CD4-positive, alpha-beta T cell treated with Interleukin-10 for 1 hour (primary cell): Measurements from ENCODE around the gene GPR65.
A peak's percentile ranks its signal among the peaks of the same experiment; 100 is the strongest.

Experiments
- DNase-seq: peaks from one replicate; pipeline ENCODE4 v3.0.0-alpha.2; 2020

GPR65 gene

GRCh38 chr14:88005050-88005481, at the start of gene GPR65:
TSS of gene GPR65 (plus strand) at chr14:88005135. CDS start at chr14:88010848, 5,713 bp downstream.
- DNase-seq, result peak; percentile 83

- DNase-seq, result no peak
Observed at GRCh38 chr14:87955501-87955900, 49.4 kb upstream of the GPR65 start.

GRCh38 chr14:87960013-87960787, 44.7 kb upstream of the GPR65 start:
- DNase-seq, result peak; percentile 57

GRCh38 chr14:87961246-87961645, 43.7 kb upstream of the GPR65 start:
- DNase-seq, result no peak

- DNase-seq, result no peak
Observed at GRCh38 chr14:87966816-87967215, 38.1 kb upstream of the GPR65 start.

GRCh38 chr14:87967496-87967895, 37.4 kb upstream of the GPR65 start:
- no peak for DNase-seq

- no peak for DNase-seq
Observed at GRCh38 chr14:87971010-87971409, 33.9 kb upstream of the GPR65 start.

- no peak for DNase-seq
Observed at GRCh38 chr14:87975636-87976035, 29.3 kb upstream of the GPR65 start.

- DNase-seq, result no peak
Observed at GRCh38 chr14:87979689-87980088, 25.2 kb upstream of the GPR65 start.

GRCh38 chr14:87989221-87989955, 15.5 kb upstream of the GPR65 start:
- DNase-seq, result no peak

- DNase-seq, result no peak
Observed at GRCh38 chr14:87989956-87990299, 15.0 kb upstream of the GPR65 start.

- DNase-seq, result no peak
Observed at GRCh38 chr14:87990682-87991081, 14.3 kb upstream of the GPR65 start.

- DNase-seq, result no peak
Observed at GRCh38 chr14:87992346-87992717, 12.6 kb upstream of the GPR65 start.

- peak; percentile 97 for DNase-seq
Observed at GRCh38 chr14:87992718-87993628, 12.0 kb upstream of the GPR65 start, which contains the start of gene GALC. TSS of gene GALC (minus strand) at chr14:87993182. CDS start at chr14:87993164, 18 bp downstream.

- peak; percentile 67 for DNase-seq
Observed at GRCh38 chr14:87994974-87995373, 10.0 kb upstream of the GPR65 start.

- DNase-seq, result no peak
Observed at GRCh38 chr14:87995500-87996290, 9.2 kb upstream of the GPR65 start.

- DNase-seq, result no peak
Observed at GRCh38 chr14:87996291-87996592, 8.7 kb upstream of the GPR65 start.

- no peak for DNase-seq
Observed at GRCh38 chr14:87998482-87998881, 6.5 kb upstream of the GPR65 start.

GRCh38 chr14:87999277-87999676, 5.7 kb upstream of the GPR65 start:
- DNase-seq, result no peak

- DNase-seq, result no peak
Observed at GRCh38 chr14:88002421-88003075, 2.4 kb upstream of the GPR65 start.

- DNase-seq, result no peak
Observed at GRCh38 chr14:88003425-88003824, 1.5 kb upstream of the GPR65 start.

GRCh38 chr14:88004506-88005036, 364 bp upstream of the GPR65 start:
- DNase-seq, result no peak
